ENCODE results near the gene ABR.
"Not testable (repeated sequence)": the region's sequence is repeated elsewhere in the genome, so short reads cannot be mapped to it uniquely, and the experiment has no call there.

The ABR gene

GRCh38 chr17:1050996-1051925, 128.5 kb downstream of the ABR start:
- Histone ChIP-seq H3K4me1 (ENCODE audit: insufficient read depth, poor library complexity, severe bottlenecking) (no peaks in the 10 kb centered on the region), H3K36me3 (ENCODE audit: low read depth) (peaks cover 19% of the 10 kb centered on the region), H3K4me3 (ENCODE audit: severe bottlenecking) (no peak overlapping the region), H3K9me3 (ENCODE audit: severe bottlenecking) (no peaks in the 10 kb centered on the region), H3K27ac (ENCODE audit: poor library complexity, severe bottlenecking) (no peak overlapping the region), H3K27me3 (ENCODE audit: insufficient read depth, poor library complexity, severe bottlenecking) (no peaks in the 10 kb centered on the region)
- ATAC-seq (ENCODE audit: low read depth) (no peak), DNase-seq (ENCODE audit: low spot score) (no peak)
- TF ChIP-seq CTCF (IDR thresholded peaks at IDR 0.05; ENCODE audit: poor library complexity, severe bottlenecking), result no peak

DNA sequence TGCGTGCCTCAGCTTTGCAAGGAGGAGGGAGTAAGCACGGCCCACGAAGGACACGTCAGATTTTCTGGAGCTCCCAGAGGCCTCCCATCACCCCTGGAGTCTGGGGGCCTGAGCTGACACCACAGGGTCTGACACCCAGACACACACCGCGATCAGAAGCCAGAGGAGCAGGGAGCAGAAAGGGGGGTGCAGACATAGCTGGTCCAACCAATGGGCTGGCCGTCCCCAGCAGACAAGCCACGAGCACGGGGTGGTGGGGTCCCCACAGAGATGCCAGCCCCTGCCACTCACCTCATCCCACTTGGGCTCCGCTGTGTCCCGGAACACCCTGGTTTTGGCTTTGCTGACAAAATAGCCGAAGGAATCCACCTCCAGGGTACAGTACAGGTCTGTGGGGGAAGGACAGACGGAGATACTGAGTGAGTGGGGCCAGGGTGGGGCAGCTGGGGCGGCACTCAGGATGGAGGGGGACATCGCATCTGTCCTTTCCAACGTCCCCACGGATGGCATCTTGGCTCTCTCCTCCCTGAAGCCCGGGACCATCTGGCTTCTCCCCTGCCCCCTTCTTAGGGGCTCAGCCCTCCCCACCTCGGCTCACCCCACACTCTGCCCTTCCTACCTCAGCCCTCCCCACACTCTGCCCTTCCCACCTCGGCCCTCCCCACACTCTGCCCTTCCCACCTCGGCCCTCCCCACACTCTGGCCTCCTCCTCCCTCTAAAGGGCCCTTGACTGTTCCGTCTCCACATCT, 129.4 kb downstream of the ABR start:
- ATAC-seq (ENCODE audit: low read depth) (no peak), DNase-seq (ENCODE audit: low spot score) (no peak)
- Histone ChIP-seq H3K4me1 (ENCODE audit: insufficient read depth, poor library complexity, severe bottlenecking) (no peaks in the 10 kb centered on the region), H3K9me3 (ENCODE audit: severe bottlenecking) (no peaks in the 10 kb centered on the region), H3K27me3 (ENCODE audit: insufficient read depth, poor library complexity, severe bottlenecking) (no peaks in the 10 kb centered on the region), H3K36me3 (ENCODE audit: low read depth) (peaks cover 13% of the 10 kb centered on the region), H3K27ac (ENCODE audit: poor library complexity, severe bottlenecking) (no peak overlapping the region), H3K4me3 (ENCODE audit: severe bottlenecking) (no peak overlapping the region)
- no peak for TF ChIP-seq CTCF (IDR thresholded peaks at IDR 0.05; ENCODE audit: poor library complexity, severe bottlenecking)

GRCh38 chr17:1049446-1050225, 130.1 kb downstream of the ABR start:
- Histone ChIP-seq H3K36me3 (ENCODE audit: low read depth) (peaks cover 7% of the 10 kb centered on the region; the same call in 1 of the 2 replicates), H3K27ac (ENCODE audit: poor library complexity, severe bottlenecking) (no peak overlapping the region), H3K4me3 (ENCODE audit: severe bottlenecking) (no peak overlapping the region), H3K27me3 (ENCODE audit: insufficient read depth, poor library complexity, severe bottlenecking) (no peaks in the 10 kb centered on the region), H3K9me3 (ENCODE audit: severe bottlenecking) (no peaks in the 10 kb centered on the region), H3K4me1 (ENCODE audit: insufficient read depth, poor library complexity, severe bottlenecking) (no peaks in the 10 kb centered on the region)
- no peak for TF ChIP-seq CTCF (IDR thresholded peaks at IDR 0.05; ENCODE audit: poor library complexity, severe bottlenecking)
- no peak for DNase-seq (ENCODE audit: low spot score)
- ATAC-seq (ENCODE audit: low read depth), result no peak

- not testable (repeated sequence) for H3K4me1 ChIP-seq (ENCODE audit: insufficient read depth, poor library complexity, severe bottlenecking); ATAC-seq (ENCODE audit: low read depth); H3K4me3 ChIP-seq (ENCODE audit: severe bottlenecking); H3K36me3 ChIP-seq (ENCODE audit: low read depth); H3K27ac ChIP-seq (ENCODE audit: poor library complexity, severe bottlenecking); H3K27me3 ChIP-seq (ENCODE audit: insufficient read depth, poor library complexity, severe bottlenecking); H3K9me3 ChIP-seq (ENCODE audit: severe bottlenecking); DNase-seq (ENCODE audit: low spot score)
Measured at GRCh38 chr17:1048516-1049115, 131.2 kb downstream of the ABR start.
